Left forelimb (tissue), 1 donor: Measurements from ENCODE around the gene NDUFV1.
"Not testable (repeated sequence)": the region's sequence is repeated elsewhere in the genome, so short reads cannot be mapped to it uniquely, and the experiment has no call there.

ENCODE experiments used
- DNase-seq: peaks from one replicate; pipeline ENCODE4 v3.0.0-alpha.2; 2018; ENCODE audit warnings: low spot score

The NDUFV1 gene

DNA sequence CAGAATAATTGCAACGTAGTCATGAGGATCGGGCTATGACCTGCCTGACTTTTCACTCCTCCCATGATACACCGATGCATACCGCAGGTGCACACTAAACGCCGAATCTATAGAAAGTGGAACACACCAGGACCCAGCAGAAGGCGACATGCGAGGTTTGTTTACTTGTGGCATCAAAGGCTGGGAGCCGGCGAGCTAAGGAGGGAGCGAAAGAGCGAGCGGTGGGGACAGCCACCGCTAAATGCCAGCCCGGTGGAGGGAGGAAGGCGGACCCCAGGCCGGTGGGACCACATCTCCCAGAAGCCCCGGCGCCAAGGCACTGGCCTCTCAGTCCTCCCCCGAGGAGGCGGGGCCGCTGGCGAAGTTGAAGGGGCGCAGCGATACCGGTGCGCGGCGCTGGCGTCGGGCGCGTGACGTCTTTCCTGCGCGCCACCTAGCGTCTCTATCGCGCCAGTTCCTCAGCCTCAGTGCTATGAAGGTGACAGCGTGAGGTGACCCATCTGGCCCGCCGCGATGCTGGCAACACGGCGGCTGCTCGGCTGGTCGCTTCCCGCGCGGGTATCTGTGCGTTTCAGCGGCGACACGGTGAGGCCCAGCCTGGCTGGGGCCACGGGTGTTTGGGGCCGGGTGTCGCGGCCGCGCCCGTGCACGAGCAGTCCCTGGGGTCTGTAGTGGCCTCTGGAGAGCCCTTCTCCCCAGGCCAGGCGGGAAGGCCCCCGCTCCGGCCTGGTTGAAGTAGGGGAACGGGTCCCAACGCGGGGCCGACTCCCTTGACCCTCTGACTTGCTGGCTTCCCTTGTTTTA is at the start of gene NDUFV1:
Gene NDUFV1, plus strand, starts transcription at position 445 of the 804 bp plus-strand sequence. Its CDS starts 69 bp downstream, at position 514.
- DNase-seq, result peak; percentile 97

DNA sequence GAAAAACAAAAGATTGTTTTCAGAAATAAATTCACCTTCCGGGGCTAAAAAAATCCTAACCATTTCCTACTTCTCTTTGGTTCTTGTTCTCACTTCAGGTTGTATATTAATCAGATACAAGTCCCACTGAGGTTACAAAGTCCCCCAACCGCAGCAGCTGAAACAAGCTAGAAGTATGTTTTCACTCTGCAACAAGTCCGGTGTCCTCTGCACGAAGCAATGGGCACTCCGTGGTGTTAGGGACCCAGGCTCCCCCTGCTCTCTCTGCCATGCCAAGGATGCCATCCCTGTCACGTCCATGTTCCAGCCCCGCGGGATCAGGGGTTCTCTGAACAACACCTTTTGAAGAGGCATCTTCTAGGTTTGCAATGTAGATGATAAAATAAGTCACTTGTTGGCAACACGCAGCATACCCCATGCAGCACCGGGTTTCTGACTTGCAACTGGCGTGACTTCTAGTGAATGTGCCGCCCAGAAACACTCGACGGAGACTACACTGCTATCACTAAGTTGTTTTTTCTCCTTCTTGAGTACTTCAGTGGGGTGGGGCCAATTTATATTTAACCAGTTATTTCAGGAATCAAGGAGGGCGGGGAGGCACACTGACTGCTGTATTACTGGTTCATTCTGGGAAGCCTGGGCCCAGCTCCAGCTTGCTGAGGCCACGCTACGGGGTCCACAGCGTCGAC is 48.5 kb upstream of the NDUFV1 start:
- DNase-seq, result peak; percentile 70

DNA sequence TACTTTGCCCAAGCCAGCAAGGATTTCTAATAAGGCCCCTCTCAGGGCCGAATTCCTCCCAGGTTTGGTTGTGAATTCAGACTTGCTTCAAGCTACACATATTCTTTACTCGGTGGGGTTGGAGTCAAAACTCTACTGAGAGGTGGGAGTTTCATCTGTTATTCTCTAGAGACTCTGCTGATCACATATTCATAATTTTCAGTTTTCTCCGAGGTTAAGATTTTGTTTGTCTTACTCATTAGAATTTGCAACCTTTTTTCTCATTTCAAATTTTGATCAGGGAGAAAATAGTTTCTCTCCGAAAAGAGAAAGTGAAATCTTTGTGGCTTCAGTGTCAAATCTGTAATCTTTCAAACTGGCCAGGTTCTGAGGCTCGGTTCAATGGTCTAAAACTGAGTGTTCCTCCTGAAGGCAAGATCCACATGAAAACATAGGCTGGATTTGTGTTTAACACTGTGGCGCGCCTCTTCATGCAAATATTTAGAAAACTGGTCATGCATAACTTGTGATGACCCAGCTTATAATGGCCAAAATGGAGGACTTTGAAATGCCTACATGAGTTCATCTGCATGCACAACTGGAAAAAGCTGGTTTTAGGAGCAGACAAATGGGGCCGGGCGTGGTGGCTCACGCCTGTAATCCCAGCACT is 44.6 kb upstream of the NDUFV1 start:
- DNase-seq, result no peak

DNA sequence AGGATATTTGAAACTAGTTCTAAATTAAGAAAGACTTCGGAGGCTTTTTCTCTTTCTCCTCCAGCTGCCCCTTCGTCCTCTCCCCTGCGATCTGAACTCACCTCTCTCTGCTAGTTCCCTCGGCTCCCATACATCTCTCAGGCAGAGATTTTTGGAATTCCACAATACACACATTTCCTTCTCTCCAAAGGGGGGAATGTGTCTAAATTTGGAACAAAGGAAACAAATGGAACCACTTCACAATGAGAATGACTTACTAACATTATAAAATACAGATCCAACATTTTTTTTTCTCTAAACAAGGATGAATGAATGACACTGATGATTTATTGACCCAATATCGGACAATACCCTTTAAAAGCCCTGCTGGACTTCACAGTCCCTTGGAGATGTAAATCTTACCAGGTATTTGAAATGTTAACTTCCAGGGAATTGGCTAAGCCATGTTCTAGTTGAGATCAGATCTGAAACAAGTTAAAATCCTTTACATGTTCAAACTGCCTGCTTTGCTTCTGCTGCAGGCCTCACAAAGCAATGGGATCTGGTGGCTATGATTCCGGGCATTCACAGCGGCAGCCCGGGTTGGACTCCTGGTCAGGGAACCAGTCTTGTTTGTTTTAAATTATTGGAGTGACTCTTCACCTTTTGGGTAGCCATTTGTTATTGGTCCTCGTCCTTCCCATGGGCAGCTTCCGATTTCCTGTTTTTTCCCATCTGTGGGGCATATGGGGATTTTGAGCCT is 43.6 kb upstream of the NDUFV1 start:
- no peak for DNase-seq

DNA sequence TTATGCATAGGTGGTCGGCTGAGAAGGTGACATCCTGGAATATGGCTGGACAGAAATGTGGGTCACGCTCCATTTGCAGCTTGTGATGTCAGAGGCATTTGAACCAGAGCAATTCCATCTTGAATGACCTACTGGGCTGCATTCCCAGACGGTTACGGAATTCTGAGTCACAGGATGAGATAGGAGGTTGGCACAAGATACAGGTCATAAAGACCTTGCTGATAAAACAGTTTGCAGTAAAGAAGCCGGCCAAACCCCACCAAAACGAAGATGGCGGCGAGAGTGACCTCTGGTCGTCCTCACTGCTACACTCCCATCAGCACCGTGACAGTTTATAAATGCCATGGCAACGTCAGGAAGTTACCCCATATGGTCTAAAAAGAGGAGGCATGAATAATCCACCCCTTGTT is 43.0 kb upstream of the NDUFV1 start:
- not testable (repeated sequence) for DNase-seq

DNA sequence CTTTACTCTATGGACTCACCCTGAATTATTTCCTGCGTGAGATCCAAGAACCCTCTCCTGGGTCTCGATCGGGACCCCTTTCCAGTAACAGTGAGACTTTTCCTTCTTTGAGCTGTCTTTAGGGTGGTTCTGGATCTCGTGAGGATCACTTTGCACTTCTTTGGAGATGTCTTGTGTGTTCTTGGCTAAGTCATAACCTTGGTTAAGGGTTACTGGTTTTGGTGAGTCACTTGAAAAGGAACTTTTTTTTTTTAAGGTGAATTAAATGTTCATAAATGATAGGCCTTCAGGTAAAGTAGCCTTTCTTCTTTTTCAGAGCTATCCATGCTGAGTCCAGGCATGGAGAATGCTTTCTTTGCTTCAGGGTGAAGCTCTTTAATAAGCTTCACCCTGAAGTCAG is 42.5 kb upstream of the NDUFV1 start:
- DNase-seq, result no peak

DNA sequence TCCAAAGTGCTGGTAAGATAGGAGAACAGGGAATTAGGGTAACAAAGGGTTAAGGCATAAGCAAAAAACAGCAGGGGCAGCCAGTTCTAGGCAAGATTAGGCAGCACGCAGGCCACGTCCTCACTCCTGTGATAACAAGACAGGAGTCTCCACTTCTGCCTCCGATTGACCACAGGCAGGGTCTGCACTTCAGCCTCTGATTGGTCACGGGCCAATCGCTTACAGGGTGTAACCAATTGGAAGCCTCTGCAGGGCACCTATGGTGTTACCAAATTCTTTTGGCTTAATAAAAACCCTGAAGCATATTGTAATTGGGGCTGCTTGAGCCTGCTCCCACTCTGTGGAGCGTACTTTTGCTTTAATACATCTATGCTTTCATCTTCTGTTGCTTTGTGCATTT is 35.3 kb upstream of the NDUFV1 start:
- DNase-seq, result no peak

DNA sequence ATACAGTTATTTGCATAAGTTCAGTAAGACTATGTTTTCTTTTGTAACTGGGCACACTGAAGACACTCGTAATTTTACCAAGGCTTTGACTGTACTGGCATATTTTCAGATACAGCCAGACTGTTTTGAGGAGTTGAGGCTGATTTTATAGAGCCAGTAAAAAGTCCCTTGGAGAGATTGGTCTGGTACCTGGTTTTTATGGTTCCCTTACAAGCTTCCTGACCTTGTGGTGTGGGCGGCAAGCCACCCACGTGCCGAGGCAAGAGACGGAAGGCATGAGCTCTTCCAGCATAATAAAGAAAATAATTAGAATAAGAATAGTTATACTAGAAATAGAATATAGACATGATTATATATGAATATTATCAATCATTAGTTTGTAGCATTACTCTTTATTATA is 34.4 kb upstream of the NDUFV1 start:
- DNase-seq, result no peak

DNA sequence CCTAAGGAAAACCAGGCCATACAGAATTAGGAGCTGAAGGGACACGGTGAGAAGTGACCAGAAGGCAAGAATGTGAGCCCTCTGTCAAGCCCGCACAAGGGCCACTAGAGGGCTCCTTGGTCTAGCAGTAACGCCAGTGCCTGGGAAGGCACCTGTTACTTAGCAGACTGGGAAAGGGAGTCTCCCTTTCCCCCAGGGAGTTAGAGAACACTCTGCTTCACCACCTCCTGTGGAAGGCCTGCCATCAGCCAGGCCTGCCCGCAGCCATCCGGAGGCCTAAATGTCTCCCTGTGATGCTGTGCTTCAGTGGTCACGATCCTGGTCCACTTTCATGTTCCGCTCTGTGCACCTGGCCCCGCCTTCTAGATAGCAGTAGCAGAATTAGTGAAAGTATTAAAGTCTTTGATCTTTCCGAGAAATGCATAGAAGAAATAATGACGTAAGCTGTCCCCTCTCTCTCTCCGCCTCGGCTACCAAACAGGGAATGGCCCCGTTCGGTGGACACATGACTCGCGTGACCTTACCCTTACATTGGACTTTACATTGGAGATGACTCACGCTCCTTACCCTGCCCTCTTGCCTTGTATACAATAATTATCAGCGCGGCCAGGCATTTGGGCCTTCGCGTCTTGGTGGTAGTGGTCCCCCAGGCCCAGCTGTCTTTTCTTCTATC is 33.9 kb upstream of the NDUFV1 start:
- no peak for DNase-seq

DNA sequence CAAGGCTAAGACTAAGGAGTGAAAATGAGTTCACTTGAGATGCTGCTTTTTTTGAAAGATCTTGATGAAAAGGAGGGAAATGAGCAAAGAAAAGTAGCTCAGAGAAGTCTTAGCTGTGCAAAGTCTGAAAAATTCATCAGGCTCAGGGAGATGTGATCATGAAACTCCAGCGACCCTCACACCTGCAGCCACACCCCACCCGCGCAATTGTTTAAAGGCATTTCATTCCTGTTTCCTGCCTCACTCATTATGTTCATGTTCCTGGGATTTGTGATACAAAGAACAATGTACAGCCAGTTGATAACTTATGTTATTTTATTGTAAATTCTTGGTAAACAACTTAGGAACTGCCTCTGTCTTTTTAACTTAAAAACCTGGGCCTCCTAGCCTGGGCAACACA is 31.8 kb upstream of the NDUFV1 start:
- no peak for DNase-seq

DNA sequence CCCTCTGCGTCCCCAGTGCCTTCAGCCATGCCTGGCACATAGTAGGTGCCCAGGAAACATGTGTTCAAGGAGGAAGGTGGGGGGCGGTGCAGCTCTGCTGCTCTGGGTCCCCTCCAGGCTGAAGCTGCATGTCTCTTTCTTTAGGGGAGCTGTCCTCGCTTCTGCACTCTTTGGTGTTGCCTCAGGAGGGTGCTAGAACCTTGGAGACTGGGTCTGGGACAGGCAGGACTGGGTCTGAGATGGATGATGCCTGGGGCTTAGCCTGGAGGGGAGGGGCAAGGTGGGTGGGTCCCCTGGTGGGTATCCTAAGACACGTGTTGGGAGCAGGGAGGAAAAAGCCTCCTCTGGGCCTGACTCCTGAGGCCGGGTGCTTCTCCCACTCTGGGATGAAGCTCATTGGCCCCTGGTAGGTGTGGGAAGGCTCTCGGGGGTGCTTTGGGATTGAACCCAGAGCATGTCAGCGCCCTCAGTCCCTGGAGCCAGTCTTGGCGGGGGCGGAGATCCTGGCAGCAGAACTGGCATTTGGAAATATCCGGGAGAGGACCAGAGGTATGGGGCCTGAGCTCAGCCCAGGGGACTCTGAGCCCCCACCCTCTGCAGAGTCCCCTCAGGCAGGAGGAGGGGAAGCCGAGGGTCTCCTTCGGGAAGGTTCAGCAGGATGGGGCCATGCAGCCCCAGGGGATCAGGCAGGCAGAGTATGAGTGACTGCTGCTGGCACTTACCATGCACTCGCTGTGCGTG is 29.8 kb upstream of the NDUFV1 start:
- no peak for DNase-seq

DNA sequence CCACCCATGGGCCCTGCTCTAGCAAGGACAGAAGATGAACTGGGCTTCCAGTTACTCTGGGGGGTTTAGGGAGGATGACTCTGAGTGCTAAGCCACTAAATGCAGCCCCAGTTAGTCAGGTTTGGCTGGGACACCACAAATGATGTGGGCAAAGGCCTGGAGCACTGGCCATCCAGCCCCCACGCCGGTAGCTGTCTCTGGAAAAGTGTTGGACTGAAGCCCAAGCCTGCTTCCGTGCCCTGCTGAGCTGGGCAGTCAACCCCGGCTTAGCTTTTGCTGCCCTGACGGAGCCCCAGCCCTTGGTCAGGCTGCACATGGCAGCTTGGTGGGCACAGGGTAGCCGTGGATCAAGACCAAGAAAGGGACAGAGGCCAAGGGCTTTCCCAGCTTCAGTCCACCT is 28.8 kb upstream of the NDUFV1 start:
- DNase-seq, result no peak

DNA sequence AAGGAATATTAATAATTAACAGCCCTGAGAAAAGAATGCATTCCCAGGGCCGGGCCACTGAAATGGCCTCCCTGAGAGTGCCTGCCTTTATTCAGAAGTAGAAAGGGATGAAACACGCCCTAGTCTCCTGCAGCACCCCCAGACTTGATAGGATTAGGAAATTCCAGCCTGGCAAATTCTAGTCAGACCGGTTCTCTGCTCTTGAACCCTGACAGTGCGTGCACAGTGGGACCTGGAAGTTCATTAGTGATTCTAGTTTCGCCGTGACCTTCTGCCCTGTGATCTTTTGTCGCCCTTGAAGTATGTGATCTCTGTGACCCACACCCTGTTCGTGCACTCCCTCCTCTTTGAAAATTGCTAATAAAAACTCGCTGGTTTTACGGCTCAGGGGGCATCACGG is 25.3 kb upstream of the NDUFV1 start:
- DNase-seq, result no peak

DNA sequence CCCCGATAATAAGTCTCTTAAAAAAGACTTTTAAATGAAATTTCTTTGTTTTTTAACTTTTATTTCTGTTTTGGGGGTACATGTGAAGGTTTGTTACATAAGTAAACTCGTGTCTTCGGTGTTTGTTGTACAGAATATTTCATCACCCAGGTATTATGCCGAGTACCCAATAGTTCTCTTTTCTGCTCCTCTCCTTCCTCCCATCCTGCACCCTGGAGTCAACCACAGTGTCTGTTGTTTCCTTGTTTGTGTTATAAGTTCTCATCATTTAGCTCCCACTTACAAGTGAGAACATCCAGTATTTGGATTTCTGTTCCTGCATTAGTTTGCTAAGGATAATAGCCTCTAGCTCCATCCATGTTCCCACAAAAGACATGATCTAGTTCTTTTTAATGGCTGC is 24.7 kb upstream of the NDUFV1 start:
- no peak for DNase-seq

DNA sequence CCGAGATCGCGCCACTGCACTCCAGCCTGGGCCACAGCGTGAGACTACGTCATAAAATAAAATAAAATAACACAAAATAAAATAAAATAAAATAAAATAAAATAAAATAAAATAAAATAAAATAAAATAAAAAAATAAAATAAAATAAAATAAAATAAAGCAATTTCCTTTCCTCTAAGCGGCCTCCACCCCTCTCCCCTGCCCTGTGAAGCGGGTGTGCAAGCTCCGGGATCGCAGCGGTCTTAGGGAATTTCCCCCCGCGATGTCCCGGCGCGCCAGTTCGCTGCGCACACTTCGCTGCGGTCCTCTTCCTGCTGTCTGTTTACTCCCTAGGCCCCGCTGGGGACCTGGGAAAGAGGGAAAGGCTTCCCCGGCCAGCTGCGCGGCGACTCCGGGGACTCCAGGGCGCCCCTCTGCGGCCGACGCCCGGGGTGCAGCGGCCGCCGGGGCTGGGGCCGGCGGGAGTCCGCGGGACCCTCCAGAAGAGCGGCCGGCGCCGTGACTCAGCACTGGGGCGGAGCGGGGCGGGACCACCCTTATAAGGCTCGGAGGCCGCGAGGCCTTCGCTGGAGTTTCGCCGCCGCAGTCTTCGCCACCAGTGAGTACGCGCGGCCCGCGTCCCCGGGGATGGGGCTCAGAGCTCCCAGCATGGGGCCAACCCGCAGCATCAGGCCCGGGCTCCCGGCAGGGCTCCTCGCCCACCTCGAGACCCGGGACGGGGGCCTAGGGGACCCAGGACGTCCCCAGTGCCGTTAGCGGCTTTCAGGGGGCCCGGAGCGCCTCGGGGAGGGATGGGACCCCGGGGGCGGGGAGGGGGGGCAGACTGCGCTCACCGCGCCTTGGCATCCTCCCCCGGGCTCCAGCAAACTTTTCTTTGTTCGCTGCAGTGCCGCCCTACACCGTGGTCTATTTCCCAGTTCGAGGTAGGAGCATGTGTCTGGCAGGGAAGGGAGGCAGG is 23.2 kb upstream of the NDUFV1 start, which contains the start of gene GSTP1:
Gene GSTP1, plus strand, starts transcription at position 566 of the 958 bp plus-strand sequence. Its CDS starts 32 bp downstream, at position 598.
- DNase-seq, result peak; percentile 91

DNA sequence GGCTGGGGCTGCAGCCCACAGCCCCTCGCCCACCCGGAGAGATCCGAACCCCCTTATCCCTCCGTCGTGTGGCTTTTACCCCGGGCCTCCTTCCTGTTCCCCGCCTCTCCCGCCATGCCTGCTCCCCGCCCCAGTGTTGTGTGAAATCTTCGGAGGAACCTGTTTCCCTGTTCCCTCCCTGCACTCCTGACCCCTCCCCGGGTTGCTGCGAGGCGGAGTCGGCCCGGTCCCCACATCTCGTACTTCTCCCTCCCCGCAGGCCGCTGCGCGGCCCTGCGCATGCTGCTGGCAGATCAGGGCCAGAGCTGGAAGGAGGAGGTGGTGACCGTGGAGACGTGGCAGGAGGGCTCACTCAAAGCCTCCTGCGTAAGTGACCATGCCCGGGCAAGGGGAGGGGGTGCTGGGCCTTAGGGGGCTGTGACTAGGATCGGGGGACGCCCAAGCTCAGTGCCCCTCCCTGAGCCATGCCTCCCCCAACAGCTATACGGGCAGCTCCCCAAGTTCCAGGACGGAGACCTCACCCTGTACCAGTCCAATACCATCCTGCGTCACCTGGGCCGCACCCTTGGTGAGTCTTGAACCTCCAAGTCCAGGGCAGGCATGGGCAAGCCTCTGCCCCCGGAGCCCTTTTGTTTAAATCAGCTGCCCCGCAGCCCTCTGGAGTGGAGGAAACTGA is 22.4 kb upstream of the NDUFV1 start:
- peak; percentile 78 for DNase-seq

DNA sequence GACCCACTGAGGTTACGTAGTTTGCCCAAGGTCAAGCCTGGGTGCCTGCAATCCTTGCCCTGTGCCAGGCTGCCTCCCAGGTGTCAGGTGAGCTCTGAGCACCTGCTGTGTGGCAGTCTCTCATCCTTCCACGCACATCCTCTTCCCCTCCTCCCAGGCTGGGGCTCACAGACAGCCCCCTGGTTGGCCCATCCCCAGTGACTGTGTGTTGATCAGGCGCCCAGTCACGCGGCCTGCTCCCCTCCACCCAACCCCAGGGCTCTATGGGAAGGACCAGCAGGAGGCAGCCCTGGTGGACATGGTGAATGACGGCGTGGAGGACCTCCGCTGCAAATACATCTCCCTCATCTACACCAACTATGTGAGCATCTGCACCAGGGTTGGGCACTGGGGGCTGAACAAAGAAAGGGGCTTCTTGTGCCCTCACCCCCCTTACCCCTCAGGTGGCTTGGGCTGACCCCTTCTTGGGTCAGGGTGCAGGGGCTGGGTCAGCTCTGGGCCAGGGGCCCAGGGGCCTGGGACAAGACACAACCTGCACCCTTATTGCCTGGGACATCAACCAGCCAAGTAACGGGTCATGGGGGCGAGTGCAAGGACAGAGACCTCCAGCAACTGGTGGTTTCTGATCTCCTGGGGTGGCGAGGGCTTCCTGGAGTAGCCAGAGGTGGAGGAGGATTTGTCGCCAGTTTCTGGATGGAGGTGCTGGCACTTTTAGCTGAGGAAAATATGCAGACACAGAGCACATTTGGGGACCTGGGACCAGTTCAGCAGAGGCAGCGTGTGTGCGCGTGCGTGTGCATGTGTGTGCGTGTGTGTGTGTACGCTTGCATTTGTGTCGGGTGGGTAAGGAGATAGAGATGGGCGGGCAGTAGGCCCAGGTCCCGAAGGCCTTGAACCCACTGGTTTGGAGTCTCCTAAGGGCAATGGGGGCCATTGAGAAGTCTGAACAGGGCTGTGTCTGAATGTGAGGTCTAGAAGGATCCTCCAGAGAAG is 21.6 kb upstream of the NDUFV1 start:
- DNase-seq, result no peak

DNA sequence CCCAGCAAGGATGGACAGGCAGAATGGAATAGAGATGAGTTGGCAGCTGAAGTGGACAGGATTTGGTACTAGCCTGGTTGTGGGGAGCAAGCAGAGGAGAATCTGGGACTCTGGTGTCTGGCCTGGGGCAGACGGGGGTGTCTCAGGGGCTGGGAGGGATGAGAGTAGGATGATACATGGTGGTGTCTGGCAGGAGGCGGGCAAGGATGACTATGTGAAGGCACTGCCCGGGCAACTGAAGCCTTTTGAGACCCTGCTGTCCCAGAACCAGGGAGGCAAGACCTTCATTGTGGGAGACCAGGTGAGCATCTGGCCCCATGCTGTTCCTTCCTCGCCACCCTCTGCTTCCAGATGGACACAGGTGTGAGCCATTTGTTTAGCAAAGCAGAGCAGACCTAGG is 20.8 kb upstream of the NDUFV1 start:
- DNase-seq, result no peak
